NCI-H460 (cell line): ENCODE measurements around the gene SRSF12. TPM values are rescaled to one million over a fixed set of nuclear protein-coding genes. Genes with fewer than 3 reads are reported as not detected.
A peak's percentile ranks its signal among the peaks of the same experiment; 100 is the strongest.

Source experiments
- DNase-seq: peaks from one replicate; pipeline ENCODE4 v3.0.0-alpha.2; 2016; ENCODE audit warnings: low read depth; ENCODE audit errors: extremely low read depth
- polyA plus RNA-seq: library from polyadenylated mRNA; depleted of rRNA; stranded (reverse); fragments of >200 nt; gene quantifications from 2 replicates; pipeline ENCODE4 v1.2.3, GENCODE V29; 2014; cell fraction: nucleus; rRNA removed
- total RNA-seq: library from RNA; depleted of rRNA; stranded (reverse); fragments of >200 nt; shearing (Covaris generic); gene quantifications from 2 replicates; pipeline ENCODE4 v1.2.3, GENCODE V29; 2014; rRNA removed

The SRSF12 gene
- 0.29 and 0.37 TPM in 2 replicates for total RNA-seq
- polyA plus RNA-seq = 0.02 and 0.04 TPM in 2 replicates

- peak; percentile 3 for DNase-seq
These were observed at the start of gene SRSF12 for GRCh38 chr6:89117211-89118108. TSS of gene SRSF12 (minus strand) at chr6:89118071. CDS start at chr6:89117887, 184 bp downstream.

GRCh38 chr6:89162047-89162371 is 44.1 kb upstream of the SRSF12 start:
- DNase-seq = no peak

GRCh38 chr6:89161326-89162046 is 43.6 kb upstream of the SRSF12 start:
- DNase-seq = no peak

- DNase-seq = no peak
These were observed 42.6 kb upstream of the SRSF12 start for GRCh38 chr6:89160331-89161092.

- no peak for DNase-seq
These were observed 36.3 kb upstream of the SRSF12 start for GRCh38 chr6:89154131-89154530.

- no peak for DNase-seq
These were observed 30.3 kb upstream of the SRSF12 start for GRCh38 chr6:89148016-89148750.

GRCh38 chr6:89146718-89147700 is 29.1 kb upstream of the SRSF12 start:
- peak; percentile 13 for DNase-seq

- peak; percentile 52 for DNase-seq
These were observed 28.3 kb upstream of the SRSF12 start, which contains the start of gene PM20D2 for GRCh38 chr6:89145956-89146717. TSS of gene PM20D2 (plus strand) at chr6:89146055. CDS start at chr6:89146145, 90 bp downstream.

GRCh38 chr6:89145091-89145955 is 27.5 kb upstream of the SRSF12 start:
- DNase-seq = no peak

GRCh38 chr6:89144354-89144906 is 26.6 kb upstream of the SRSF12 start:
- DNase-seq = no peak

- DNase-seq = no peak
These were observed 22.7 kb upstream of the SRSF12 start for GRCh38 chr6:89140347-89141156.

GRCh38 chr6:89139509-89140346 is 21.9 kb upstream of the SRSF12 start:
- DNase-seq = no peak

- no peak for DNase-seq
These were observed 20.3 kb upstream of the SRSF12 start for GRCh38 chr6:89138173-89138572.

- DNase-seq = no peak
These were observed 16.9 kb upstream of the SRSF12 start for GRCh38 chr6:89134723-89135122.

- no peak for DNase-seq
These were observed 16.1 kb upstream of the SRSF12 start for GRCh38 chr6:89133981-89134380.
